Right atrium auricular region (tissue), 2 donors: ENCODE data around the gene CRB1. TPM values are rescaled to one million over a fixed set of nuclear protein-coding genes. Genes with fewer than 3 reads are reported as not detected.

Experiments
- DNase-seq: peaks from one replicate; pipeline ENCODE4 v3.0.0-alpha.2; 2019; ENCODE audit warnings: low spot score
- H3K27ac ChIP-seq, 2 donors: fragments of 200-600 bp; sonication (generic); 1 replicate in 1 of 2; 2 replicates in 1 of 2; pipeline ENCODE4 v1.5.1; 2016 to 2019
- H3K27me3 ChIP-seq, 2 donors: fragments of 200-600 bp; sonication (generic); one replicate each; pipeline versions ENCODE4 v1.5.1 to v1.6.0; 2017 to 2019
- H3K36me3 ChIP-seq: fragments of 200-600 bp; sonication (generic); one replicate; pipeline ENCODE4 v1.5.1; 2016
- H3K4me1 ChIP-seq, 2 donors: fragments of 200-600 bp; sonication (generic); one replicate each; pipeline versions ENCODE4 v1.5.1 to v1.6.0; 2017 to 2019
- H3K4me3 ChIP-seq, 2 donors: fragments of 200-600 bp; sonication (generic); 1 replicate in 1 of 2; 2 replicates in 1 of 2; pipeline ENCODE4 v1.5.1; 2017 to 2019; ENCODE audit warnings: mild to moderate bottlenecking in 1 of 2, moderate library complexity in 1 of 2
- H3K9me3 ChIP-seq, 2 donors: fragments of 200-600 bp; sonication (generic); one replicate each; pipeline ENCODE4 v1.5.1; 2019
- total RNA-seq, 2 donors: library from RNA; depleted of rRNA; stranded (reverse); fragments of >200 nt; gene quantifications; one replicate each; pipeline ENCODE4 v1.1.0, GENCODE V29; 2016
- TF ChIP-seq, protein P1 (sequence below), 2 donors: fragments of 200-600 bp; sonication (generic); IDR thresholded peaks; one replicate each; pipeline ENCODE4 v1.5.1; 2019; ENCODE audit warnings: antibody characterized with exemption in 2 of 2

CRB1 gene
- total RNA-seq, 2 donors from 2014 or later, result 0.11 to 0.75 TPM

DNA sequence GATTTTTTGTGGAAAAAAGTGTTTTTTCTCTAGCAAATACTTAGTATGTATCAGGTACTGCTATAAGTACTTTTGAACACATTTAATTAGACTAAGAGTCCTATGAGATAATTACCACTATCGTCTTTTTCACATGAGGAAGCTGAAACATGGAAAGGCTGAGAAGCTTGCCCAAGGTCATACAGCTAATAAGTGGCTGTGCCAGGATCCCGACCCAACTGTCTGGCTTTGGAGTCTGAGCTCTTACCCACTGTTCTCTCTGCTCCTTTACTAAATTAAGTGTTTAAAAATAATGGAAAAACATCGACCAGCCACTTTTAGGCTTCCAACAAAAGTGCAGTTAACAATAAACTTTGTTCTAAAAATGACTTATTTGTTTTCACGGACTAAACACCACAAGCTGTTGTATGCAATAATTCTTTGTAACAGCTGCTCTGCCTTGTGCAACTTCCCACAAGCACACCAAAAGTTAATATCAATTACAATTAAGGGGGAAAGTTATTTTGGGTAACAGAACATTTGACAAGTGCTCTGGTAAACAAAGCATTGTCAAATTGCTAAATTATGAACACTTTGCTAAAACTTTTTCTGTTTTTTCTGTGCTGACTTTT lies 75.7 kb downstream of the CRB1 start:
- no peak overlapping the region for H3K27ac ChIP-seq

DNA sequence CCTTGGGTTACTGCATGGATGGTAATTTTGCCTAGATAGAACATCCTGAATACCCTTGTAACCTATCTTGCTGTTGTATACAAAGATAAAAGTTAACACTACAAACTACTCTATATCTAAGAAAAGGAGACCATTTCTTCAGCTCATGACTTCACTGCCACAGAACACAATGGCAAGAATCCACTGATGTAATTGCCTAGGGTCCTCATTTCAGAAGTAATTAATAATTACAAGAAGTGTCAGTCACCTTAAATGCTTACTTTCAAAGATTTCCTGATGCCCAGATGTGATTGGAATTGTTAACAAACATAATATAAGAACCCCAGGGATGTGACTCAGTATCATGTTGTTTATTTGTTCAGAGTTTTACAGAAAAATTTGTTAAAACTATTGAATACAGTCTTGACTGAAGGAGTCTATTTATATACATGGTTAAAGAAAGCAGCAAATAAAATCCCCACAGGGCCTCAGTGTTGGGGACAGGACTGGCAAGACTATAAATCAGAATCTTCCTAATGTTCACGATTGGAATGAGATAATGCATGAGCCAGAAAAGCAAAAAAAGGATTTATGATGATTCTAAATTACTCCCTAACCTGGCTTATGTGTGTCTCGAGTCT lies 83.9 kb downstream of the CRB1 start:
- Histone ChIP-seq H3K27me3 (no peaks in the 10 kb centered on the region), H3K4me3 (no peak overlapping the region), H3K4me1 (no peaks in the 10 kb centered on the region), H3K9me3 (no peaks in the 10 kb centered on the region), H3K36me3 (no peaks in the 10 kb centered on the region), H3K27ac (no peak overlapping the region)
- TF ChIP-seq, protein P1, sequence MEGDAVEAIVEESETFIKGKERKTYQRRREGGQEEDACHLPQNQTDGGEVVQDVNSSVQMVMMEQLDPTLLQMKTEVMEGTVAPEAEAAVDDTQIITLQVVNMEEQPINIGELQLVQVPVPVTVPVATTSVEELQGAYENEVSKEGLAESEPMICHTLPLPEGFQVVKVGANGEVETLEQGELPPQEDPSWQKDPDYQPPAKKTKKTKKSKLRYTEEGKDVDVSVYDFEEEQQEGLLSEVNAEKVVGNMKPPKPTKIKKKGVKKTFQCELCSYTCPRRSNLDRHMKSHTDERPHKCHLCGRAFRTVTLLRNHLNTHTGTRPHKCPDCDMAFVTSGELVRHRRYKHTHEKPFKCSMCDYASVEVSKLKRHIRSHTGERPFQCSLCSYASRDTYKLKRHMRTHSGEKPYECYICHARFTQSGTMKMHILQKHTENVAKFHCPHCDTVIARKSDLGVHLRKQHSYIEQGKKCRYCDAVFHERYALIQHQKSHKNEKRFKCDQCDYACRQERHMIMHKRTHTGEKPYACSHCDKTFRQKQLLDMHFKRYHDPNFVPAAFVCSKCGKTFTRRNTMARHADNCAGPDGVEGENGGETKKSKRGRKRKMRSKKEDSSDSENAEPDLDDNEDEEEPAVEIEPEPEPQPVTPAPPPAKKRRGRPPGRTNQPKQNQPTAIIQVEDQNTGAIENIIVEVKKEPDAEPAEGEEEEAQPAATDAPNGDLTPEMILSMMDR (IDR thresholded peaks at IDR 0.05), result no peak
- DNase-seq, result no peak

More for the DNA sequence above, 75.7 kb downstream of the CRB1 start:
- no peak overlapping the region for H3K4me3 ChIP-seq
- H3K27me3 ChIP-seq, result no peaks in the 10 kb centered on the region
- no peaks in the 10 kb centered on the region for H3K36me3 ChIP-seq
- no peak for DNase-seq
- TF ChIP-seq, protein P1 (IDR thresholded peaks at IDR 0.05), result no peak
- no peaks in the 10 kb centered on the region for H3K9me3 ChIP-seq
- H3K4me1 ChIP-seq, result no peaks in the 10 kb centered on the region

DNA sequence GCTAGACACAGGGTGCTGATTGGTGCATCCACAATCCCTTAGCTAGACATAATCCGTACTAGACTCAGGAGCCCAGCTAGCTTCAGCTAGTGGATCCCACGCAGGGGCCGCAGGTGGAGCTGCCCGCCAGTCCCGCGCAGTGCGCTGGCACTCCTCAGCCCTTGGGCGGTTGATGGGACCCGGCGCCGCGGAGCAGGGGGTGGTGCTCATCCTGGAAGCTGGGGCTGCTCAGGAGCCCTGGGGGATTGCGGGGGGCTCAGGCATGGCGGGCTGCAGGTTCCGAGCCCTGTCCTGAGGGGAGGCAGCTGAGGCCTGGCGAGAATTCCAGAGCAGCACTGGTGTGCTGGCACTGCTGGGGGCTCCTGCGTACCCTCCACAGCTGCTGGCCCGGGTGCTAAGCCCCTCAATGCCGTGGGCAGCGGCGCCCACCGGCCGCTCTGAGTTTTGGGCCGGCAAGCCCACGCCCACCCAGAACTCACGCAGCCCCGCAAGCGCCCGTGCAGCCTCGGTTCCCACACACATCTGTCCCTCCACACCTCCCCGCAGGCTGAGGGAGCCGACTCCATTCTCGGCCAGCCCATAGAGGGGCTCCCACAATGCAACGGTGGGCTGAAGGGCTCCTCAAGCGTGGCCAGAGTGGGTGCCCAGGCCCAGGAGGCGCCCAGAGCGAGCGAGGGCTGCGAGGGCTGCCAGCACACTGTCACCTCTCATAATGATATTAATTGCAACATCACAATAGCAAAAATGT lies 87.4 kb downstream of the CRB1 start:
- DNase-seq, result no peak

DNA sequence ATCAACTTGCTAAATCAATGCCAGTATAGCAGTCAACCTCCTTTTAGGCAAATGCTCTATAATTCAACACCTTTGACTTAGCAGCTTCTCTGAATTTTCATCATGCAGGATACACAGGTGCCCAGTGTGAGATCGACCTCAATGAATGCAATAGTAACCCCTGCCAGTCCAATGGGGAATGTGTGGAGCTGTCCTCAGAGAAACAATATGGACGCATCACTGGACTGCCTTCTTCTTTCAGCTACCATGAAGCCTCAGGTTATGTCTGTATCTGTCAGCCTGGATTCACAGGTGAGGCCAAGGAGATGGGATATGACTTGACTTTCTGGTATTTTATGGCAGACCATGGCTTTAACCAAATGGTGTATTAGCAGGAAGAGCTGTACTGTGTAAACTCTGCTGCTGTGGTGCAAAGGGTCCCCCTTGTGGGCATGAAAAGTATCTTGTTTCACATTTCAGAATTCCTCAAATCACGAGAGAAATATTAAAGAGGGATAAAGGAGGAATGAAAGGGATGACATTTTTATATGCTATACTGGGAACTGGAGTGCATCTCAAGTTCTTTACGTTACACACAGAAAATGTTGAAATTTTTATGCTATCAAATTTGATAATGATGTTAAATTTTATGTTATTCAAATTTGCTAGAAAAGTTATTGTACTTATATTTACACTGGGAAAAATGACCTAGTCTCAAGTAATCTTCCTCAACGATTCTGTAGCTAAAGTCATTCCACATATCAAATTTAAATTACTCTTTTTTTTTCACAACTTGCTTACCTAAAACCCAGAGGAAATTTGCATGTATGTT lies 88.9 kb downstream of the CRB1 start:
- H3K36me3 ChIP-seq, result no peaks in the 10 kb centered on the region
- no peaks in the 10 kb centered on the region for H3K27me3 ChIP-seq
- DNase-seq, result no peak
- no peak overlapping the region for H3K4me3 ChIP-seq
- H3K9me3 ChIP-seq, result no peaks in the 10 kb centered on the region
- H3K4me1 ChIP-seq, result no peaks in the 10 kb centered on the region
- TF ChIP-seq, protein P1 (IDR thresholded peaks at IDR 0.05), result peak; percentile 47 to 73
- no peak overlapping the region for H3K27ac ChIP-seq

More for the DNA sequence above, 87.4 kb downstream of the CRB1 start:
- Histone ChIP-seq H3K4me3 (no peak overlapping the region), H3K9me3 (no peaks in the 10 kb centered on the region), H3K27ac (no peak overlapping the region), H3K27me3 (no peaks in the 10 kb centered on the region), H3K36me3 (no peaks in the 10 kb centered on the region), H3K4me1 (no peaks in the 10 kb centered on the region)
- TF ChIP-seq, protein P1 (IDR thresholded peaks at IDR 0.05), result no peak

DNA sequence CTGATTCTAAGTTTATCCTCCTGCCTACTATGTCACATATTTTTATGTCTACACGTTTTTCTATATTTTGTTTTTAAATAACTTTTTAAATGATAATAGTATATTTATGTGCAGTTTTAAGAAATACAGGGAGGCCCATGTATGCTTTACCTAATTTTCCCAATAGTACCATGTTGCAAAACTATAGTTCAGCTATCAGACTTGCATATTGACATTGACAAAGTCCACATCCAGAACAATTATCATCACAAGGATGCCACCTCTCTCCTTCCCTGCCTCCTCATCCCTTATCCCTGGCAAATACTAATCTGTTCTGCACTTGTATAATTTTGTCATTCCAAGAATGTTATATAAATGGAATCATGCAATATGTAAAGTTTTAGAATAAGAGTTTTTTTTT lies 90.9 kb downstream of the CRB1 start:
- no peaks in the 10 kb centered on the region for H3K9me3 ChIP-seq
- no peak overlapping the region for H3K27ac ChIP-seq
- no peaks in the 10 kb centered on the region for H3K36me3 ChIP-seq
- DNase-seq, result no peak
- H3K27me3 ChIP-seq, result no peaks in the 10 kb centered on the region
- no peak overlapping the region for H3K4me3 ChIP-seq
- H3K4me1 ChIP-seq, result no peaks in the 10 kb centered on the region
- TF ChIP-seq, protein P1 (IDR thresholded peaks at IDR 0.05), result no peak
